Cerebellar cortex (tissue), 1 donor: Measurements from ENCODE around the gene JOSD1.
"Not testable (repeated sequence)": the region's sequence is repeated elsewhere in the genome, so short reads cannot be mapped to it uniquely, and the experiment has no call there.

Experiments
- DNase-seq: peaks from one replicate; pipeline ENCODE4 v3.0.0-alpha.2; 2015; ENCODE audit warnings: low spot score

Gene JOSD1

DNA sequence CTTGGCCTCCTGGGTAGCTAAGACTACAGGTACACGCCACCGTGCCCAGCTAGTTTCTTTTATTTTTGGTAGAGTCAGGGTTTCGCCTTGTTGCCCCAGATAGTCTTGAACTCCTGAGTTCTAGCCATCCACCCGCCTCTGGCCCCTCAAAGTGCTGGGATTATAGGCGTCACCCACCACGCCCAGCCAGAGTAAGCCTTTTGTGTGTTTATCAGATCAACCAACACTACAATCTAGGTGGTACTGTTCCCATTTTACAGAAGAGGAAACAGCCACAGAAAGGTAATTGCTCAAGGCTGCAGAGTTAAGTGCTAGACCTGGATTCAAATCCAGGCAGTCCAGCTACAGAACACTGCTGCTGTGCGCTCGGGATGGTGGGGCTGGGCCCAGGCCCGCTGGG is 15.8 kb downstream of the JOSD1 start:
- DNase-seq = no peak

DNA sequence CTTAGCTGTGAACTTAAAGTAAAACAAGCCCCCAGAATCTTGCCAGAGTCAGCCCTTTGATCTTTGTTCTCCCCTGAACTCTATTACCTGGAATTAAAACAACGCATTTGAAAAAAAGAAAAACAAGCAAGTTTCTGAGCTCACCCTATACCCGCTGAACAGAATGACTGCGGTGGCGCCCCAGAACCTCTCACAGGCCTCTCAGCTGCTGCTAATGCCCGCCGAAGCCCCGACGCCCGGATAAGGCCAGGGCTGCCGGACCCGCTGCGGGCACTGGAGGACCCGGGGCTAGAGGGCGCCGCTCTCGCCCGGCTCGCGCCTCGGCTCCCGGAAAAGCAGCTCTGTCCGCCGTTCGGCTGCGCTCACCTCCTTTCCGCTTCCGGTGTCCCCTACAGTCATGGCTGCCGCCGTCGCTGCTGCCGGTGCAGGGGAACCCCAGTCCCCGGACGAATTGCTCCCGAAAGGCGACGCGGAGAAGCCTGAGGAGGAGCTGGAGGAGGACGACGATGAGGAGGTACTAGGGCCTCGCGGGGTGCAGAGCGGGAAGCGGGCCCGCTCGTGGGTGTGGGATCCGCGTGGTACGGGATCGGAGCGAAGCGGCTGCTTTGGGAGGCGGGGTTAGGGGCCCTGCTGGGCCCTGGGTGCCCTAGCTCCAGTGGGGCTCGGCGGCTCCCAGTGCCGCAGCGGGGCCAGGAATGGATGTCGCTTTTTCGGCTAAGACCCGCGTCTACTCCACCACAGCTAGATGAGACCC is 19.0 kb downstream of the JOSD1 start, which contains the start of gene TOMM22:
Gene TOMM22 (plus strand): TSS at position 376 of the 754 bp plus-strand sequence. CDS start 22 bp downstream, at position 398.
- DNase-seq = peak; percentile 89

DNA sequence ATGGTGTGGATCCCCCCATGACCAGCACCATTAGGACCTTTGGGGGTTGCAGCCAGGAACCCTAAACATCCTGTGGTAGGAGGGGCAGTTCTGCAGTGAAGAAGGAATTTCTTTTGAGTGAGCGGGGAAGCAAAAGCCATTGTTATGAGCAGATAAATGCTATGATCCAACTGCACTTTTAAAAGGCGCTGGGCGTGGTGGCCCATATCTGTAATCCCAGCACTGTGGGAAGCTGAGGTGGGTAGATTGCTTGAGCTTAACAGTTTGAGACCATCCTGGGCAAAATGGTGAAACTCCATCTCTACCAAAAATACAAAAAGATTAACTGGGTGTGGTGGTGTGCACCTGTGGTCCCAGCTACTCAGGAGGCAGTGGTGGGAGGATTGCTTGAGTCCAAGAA is 24.9 kb downstream of the JOSD1 start:
- no peak for DNase-seq

DNA sequence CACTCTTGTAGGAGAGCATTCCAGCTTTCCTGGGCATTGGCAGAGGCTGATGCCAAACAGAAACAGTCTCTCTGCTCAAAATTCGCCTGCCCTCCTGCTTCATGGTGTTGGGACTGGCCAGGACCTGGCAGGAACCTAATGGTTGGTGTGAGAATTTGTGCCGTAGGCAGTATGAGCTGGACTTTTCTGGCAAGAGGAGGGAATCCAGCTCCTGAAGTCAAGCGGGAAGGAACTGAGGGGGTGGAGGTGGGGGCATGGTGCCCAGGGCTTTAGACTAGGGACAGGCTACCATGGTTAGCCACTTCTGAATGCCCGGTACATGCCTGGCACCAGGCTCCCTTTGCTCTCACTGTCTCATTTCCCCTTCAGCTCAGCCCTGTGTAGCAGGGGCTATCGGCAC is 25.9 kb downstream of the JOSD1 start:
- peak; percentile 16 for DNase-seq

DNA sequence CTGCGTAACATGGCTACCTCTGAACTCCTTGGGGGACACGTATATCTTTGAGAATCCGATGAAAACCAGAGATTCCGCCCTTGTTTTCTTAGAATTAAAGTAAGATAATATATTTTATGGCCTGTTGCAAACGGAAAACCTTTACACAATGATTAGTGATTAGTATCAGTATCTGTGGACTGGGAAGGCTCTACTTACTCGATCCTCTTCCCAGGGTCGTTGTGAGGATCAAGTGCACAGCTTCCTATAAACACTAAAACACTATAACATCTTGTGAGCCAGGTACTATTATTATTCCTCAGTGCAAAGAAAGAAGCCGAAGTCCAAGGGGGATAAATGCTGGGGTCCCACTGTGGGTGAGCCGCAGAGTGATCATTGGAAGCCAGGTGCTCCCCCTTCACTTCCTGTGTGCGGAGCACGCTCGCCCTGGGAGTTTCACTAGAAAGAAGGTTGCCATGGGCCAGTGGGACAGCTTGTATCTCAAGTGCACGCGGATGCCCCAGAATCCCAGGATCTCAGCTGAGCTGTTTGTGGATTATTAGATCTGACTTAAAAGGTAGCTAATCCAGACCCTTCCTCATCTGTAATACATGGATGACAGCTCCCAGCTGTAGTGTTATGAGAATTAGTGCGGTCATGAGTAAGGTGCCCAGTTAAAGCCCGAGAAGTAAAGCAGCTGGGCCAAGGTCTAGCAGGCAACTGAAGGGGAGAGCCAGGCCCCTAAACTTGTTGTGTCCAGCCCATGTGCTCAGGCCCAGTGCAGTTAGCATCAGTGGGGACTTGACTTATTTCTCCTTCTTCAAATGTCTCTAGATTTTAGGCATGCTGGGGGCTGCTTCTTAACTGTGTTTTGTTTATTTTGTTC is 43.5 kb downstream of the JOSD1 start:
- DNase-seq = peak; percentile 39

DNA sequence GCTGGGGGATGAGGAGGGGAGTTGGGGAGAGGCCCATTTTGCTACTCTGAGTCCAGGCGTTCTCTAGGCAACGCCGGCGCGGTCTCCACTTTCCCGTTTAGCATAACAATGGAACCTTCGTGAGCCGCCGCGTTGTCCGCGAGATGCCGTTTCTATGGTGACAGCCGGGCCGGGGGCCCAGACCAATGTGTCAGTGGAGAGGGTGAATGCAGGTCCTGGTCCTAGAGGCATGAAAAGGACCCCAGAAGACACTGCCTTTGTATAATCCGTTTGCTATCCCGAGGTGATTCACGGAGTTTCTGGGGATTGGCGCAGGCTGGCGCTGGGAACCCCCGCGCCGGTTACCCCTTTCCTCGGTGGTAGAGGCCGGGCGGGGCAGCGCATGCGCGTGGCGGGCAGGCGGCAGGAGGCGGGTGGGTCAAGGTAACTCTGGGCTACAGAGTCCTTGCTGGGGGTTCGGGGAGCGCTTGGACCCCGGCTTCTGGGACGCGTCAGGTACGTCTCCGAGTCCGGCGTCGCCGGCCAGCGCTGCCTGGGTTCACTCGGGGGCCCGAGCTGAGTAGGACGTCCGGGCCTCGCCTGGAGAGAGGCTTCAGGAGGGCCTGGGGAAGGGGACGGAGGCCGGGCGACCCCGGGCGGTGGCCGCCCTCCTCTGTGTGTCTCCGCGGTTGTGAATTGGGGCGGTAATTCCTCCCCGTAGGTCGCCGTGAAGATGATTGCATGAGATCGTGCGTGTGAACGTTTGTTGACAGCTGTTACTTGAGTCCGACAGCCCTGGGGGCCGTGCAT is 44.3 kb downstream of the JOSD1 start, which contains the start of the genes CBY1 and FAM227A:
Gene CBY1 (plus strand): TSS at position 383 of the 789 bp plus-strand sequence. CDS start 11,417 bp downstream, outside the sequence.
Gene FAM227A (minus strand): TSS at position 137 of the 789 bp plus-strand sequence. CDS start 6,224 bp downstream, outside the sequence.
- DNase-seq = peak; percentile 88

DNA sequence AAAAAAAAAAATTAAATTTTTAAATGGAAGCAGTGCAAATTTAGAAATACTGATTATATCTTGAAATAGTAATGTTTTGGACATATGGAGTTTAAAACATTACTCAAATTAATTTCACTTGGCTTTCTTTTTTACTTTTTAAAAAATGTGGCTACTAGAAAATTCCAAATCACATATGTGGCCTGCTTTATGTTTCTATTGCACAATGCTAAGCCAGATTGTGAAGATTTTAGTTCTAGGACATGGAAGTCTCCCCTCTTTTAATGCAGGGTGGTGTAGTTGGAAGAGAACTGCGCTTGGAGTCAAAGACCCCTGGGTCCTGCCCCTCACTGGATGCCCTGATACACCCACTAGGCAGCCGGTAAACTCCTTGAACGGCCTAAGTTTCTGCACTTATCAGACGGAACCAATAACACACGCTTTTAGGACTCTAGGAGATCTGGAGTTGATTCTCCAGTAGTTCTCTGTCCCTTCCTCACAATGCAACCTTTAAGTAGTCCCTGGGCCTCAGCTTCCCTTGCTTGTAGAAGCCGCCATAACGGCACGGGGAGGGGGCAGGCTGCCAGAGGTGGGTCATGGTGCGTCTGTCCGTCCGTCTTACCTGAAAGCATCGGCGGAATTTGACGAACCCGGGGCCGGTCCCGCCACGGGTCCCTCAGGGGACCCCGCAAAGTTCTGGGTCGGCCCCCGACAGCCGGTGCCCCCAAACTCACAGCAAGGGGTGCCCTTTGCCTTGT is 45.1 kb downstream of the JOSD1 start:
- DNase-seq = peak; percentile 22

DNA sequence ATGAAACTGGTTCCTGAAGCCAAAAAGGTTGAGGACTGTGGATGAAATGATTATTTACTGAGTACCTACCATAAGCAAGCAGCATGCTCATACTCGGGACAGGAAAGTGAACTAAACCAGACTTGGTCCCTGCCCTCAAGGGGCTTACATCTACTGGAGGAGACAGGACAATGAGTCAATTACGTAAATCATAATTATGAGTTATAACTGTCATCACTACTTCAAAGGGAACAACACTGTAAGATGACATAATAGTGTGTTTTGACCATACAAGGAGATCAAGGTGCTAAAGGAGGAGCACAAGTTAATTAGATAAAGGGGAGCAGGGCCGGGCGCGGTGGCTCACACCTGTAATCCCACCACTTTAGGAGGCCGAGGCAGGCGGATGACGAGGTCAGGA is 47.0 kb downstream of the JOSD1 start:
- DNase-seq = no peak

DNA sequence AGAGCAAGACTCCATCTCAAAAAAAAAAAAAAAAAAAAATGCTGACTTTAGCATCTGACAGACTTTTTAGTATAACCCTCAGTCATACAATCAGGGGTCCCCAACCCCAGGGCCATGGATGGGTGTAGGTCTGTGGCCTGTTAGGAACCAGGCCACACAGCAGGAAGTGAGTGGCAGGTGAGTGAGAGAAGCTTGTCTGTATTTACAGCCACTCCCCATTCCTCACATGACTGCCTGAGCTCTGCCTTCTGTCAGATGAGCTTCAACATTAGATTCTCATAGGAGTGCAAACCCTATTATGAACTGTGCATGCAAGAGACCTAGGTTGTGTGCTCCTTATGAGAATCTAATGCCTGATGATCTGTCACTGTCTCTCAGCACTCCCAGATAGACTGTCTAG is 47.9 kb downstream of the JOSD1 start:
- no peak for DNase-seq

DNA sequence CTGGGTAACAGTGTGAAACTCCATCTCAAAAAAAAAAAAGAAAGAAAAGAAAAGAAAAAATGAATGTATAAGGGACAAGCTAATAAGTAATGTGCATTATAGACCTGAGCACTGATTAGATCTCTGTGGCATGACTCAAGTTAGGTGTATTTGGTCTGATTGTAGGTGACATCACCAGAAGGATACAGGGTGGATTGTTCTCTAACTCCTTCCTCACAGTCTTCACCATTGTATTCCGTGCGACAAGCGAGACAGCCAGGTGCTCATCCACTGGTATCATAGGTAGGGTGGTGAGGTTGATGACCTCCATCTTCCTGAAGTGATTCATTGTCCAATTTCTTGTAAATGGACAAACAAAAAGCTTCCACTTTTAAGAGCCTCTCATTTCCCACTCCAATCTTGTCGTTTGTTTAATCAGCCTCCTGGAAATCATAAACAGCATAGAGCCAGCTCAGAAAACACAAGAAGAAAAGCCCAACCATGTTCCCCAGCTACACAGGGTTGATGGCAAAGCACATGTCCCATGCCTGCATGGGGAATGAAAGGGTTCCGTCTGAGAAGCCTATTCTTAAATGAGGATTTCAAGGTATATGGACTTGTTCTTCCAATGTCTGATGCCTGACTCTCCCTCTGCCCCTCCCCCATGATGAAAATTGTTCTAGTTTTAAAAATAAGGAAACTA is 50.8 kb downstream of the JOSD1 start:
- DNase-seq = no peak

DNA sequence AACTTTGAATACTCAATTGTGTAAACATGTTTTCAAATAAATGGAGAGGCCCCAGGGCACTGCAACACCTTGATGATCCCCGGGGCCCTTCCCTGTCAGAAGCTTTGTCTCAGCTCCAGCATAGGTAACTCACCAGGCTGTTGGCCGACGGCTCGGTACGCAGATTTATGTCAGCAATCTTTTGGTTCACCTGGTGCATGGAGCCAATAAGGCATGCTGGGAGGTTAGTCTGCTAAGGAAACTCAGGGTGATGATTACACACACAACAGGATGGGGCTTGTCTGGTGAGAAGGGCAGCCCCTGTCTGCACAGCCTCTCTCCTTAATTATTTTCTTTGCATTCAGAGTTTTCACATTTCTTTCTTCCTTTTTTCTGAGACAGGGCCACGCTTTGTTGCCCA is 55.3 kb downstream of the JOSD1 start:
- DNase-seq = no peak

DNA sequence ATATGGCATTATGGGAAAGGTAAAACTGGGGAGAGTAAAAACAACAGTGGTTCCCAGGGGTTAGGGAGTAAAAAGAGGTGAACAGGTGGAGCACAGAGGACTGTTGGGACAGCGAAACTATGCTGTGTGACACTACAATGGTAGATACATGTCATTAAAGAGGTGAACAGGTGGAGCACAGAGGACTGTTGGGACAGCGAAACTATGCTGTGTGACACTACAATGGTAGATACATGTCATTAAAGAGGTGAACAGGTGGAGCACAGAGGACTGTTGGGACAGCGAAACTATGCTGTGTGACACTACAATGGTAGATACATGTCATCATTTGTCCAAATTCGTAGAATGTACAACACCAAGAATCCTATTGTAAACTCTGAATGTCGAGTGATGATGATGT is 56.5 kb downstream of the JOSD1 start:
- DNase-seq = not testable (repeated sequence)

DNA sequence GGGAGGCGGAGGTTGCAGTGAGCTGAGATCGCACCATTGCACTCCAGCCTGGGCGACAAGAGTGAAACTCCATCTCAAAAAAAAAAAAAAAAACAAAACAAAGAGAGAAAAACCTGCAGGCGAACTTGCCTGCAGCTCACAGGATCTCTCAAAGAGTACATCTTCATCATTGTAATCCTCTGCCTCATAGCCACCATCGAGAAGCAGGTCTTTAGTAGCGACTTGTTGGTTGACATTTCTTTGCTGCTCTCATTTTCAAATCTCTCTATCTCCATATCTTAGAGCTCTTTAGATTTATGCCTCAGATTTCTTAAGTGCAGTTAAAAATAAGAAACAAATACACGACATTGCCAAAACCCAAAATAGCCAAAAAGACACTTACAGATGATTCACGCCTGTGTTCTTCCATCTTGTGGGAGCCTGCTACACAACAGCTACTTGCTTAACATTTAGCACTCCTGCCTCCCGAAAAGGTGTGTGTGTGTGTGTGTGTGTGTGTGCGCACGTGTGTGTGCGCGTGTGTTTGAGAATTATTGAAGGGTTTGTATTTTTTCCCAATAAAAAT is 59.2 kb downstream of the JOSD1 start:
- no peak for DNase-seq

DNA sequence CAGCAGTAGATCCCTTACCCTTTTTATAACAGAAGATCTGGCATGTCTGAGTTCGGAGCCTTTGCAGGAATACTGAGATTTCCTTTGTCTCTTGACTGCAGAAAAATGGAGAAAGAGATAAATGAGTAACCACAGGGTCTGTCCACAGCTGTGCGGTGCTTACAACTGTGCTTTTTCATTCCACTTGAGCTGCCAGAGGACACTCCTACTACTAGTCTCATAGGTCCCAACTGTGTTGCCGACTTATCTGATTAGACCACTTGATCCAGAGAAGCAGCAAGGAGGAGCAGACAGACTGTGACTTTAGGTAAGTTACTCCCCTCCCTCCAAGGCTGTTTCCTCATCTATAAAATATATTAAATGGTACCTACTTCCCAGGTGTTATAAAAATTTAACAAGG is 62.0 kb downstream of the JOSD1 start:
- DNase-seq = no peak

DNA sequence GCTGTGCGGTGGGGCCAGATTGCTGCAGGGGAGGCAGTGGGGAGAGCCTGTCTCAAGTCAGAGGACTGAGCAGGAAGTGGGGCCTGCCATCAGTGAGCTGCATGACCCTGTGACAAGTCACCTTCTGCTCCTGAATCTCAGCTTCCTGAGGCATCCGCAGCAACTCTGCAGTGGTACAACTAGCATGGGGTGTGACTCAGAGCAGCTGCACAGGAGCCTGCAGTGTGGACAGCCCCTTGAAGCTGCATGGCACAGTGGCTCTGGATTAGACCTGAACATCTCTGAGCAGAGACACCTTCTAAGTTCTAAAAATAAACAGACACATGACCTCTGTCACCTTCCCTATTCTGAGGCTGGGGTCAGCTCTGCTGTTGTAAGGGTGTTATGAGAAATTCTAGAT is 62.5 kb downstream of the JOSD1 start:
- no peak for DNase-seq
